Umbilical cord (tissue), 2 donors: ENCODE results near the gene COPS6. TPM values are rescaled to one million over a fixed set of nuclear protein-coding genes. Genes with fewer than 3 reads are reported as not detected.

Experiments used
- DNase-seq: peaks from one replicate; pipeline ENCODE4 v3.0.0-alpha.2; 2015; ENCODE audit warnings: low spot score
- total RNA-seq: library from RNA; depleted of rRNA; stranded (reverse); fragments of >200 nt; gene quantifications from one replicate; pipeline ENCODE4 v1.2.3, GENCODE V29; 2014; ENCODE audit warnings: low replicate concordance; ENCODE audit not compliant: insufficient read depth

The COPS6 gene
- 19.5 TPM for total RNA-seq

- DNase-seq, result peak; percentile 78
These were observed at the start of gene COPS6 for GRCh38 chr7:100088621-100089457. Gene COPS6 (plus strand): TSS chr7:100088969. CDS start chr7:100088991, 22 bp downstream.

- DNase-seq, result no peak
These were observed 48.2 kb upstream of the COPS6 start for GRCh38 chr7:100040575-100040974.

DNA sequence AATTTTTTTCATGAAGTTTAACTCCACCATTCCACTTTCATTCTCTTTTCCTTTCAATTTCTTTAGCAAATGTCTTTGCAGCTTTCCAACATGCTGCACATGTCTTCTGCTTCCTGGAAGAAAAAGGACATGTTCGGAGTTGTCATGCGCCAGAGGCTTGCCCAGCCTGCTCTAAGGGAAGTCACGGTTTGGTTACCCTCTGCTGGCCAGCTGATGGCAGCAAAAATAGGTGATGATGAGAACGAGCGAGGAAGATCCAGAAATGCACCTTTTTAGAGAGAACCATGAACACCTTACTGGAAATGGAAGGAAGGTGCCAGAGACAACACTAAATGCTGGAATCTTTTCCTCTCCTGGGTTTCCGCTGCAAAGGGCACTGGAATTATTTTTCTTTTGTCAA lies 44.1 kb upstream of the COPS6 start:
- no peak for DNase-seq

- no peak for DNase-seq
These were observed 40.1 kb upstream of the COPS6 start for GRCh38 chr7:100048680-100049079.

GRCh38 chr7:100049441-100050291 lies 39.1 kb upstream of the COPS6 start, which contains the start of gene ZSCAN21:
Gene ZSCAN21 (plus strand): TSS chr7:100049774. CDS start chr7:100057007, 7,233 bp downstream.
- peak; percentile 90 for DNase-seq

- DNase-seq, result no peak
These were observed 37.2 kb upstream of the COPS6 start for GRCh38 chr7:100051611-100052010.

GRCh38 chr7:100053215-100053614 lies 35.6 kb upstream of the COPS6 start:
- peak; percentile 71 for DNase-seq

GRCh38 chr7:100057006-100057405 lies 31.8 kb upstream of the COPS6 start:
- no peak for DNase-seq

GRCh38 chr7:100059251-100059739 lies 29.5 kb upstream of the COPS6 start:
- DNase-seq, result no peak

DNA sequence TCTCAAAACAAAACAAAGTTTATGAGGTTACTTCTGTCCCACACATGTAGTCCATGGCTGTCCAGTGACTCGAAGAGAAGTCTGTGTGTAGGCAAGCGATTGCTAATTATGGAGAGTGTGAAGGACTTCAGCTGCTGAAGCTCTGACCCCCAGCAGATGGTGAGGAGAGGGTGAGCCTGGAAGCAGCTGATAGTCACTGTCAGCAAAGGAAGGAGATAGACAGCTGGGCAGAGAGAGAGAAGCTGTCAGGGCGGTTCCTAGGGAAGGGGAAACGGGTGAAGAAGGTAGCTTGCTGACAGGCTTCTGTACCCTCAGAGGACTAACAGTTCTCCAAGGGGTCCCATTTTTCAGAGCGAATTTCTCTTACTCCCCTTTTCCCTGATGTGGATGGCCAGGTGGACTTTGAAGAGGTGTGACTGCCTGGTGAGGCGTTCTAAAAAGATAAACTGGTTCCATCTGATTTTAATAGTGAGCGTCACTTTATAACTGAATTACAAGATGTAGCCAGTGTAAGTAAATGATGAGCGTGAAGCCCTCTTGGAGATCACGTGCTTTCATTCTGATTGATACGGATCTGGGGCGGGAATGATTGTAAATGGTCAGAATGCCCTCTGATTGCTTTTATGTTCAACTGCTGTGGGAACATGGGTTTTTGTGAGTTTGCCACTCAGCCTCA lies 27.1 kb upstream of the COPS6 start:
- no peak for DNase-seq

DNA sequence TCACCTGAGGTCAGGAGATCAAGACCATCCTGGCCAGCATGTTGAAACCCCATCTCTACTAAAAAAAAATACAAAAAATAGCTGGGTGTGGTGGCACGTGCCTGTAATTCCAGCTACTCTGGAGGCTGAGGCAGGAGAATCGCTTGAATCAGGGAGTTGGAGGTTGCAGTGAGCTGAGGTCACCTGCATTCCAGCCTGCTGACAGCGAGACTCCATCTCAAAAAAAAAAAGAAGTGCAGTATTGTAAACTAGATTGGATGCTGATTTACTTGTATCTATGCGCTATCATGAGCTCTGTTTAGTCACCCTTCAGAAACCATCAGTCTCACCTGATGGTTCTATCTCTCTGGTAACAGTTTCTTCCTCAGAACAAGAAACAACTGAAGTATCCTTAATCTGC lies 25.4 kb upstream of the COPS6 start:
- no peak for DNase-seq

DNA sequence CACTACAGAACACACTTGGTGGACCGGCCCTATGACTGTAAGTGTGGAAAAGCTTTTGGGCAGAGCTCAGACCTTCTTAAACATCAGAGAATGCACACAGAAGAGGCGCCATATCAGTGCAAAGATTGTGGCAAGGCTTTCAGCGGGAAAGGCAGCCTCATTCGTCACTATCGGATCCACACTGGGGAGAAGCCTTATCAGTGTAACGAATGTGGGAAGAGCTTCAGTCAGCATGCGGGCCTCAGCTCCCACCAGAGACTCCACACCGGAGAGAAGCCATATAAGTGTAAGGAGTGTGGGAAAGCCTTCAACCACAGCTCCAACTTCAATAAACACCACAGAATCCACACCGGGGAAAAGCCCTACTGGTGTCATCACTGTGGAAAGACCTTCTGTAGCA lies 24.6 kb upstream of the COPS6 start:
- DNase-seq, result no peak

GRCh38 chr7:100065452-100066186 lies 23.1 kb upstream of the COPS6 start:
- DNase-seq, result peak; percentile 95

DNA sequence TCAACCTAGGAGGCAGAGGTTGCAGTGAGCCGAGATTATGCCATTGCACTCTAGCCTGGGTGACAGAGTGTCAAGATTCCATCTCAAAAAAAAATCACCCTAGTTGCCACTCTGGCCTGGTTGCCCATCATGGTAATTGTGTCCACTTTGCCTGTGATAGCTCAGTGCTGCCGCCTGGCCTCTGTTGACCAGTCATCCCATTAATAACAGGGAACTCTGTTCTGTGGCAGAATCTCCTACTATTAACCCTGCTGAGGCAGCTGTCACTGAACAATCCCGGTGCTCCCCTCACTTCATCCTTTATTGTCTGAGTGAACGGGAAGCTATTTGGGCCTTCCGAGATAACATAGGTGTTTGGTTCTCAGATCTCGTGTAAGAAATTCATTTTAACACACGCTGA lies 21.8 kb upstream of the COPS6 start:
- DNase-seq, result no peak

DNA sequence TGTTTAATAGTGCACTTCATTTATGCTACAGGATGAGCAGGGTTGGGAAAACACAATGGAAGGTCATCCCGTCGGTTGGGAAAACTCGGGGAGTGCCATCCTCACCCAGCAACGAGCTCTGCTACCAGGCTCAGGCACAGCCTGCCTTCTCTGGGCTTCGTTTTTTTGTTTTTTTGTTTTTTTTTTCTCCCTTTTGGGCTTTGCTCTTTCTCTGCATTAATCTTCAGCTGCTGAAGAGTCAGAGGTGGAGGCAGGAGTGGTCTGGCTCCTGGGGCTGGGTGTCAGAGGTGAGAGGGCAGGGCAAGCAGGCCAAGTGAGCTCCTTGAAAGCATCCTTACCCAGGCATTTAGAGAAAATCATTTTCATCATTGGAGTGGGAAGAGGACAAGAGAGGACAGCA lies 18.8 kb upstream of the COPS6 start:
- DNase-seq, result no peak

DNA sequence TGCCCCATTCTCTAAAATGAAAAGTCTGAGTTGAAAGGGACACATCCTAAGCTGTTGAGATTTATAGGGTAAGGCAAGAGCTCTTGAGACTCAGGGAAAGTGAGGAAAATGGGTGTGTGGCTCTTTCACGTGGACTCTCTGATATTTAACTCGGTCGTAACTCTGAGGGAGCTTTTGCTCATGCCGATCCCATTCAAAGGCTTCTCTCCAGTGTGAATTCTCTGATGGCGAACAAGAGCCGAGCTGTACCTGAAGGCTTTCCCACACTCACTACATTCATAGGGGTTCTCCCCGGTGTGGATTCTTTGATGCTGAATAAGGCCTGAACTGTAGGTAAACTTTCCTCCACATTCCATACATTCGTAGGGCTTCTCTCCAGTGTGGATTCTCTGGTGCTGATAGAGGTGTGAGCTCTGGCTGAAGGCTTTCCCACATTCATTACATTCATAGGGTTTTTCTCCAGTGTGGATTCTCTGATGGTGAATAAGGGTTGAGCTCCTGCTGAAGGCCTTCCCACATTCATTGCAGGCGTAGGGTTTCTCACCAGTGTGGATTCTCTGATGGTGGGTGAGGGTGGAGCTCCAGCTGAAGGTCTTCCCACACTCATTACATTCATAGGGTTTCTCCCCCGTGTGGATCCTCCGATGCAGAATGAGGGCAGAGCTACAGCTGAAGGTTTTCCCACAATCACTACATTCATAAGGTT lies 17.6 kb upstream of the COPS6 start:
- DNase-seq, result no peak

GRCh38 chr7:100072462-100072861 lies 16.3 kb upstream of the COPS6 start:
- no peak for DNase-seq

DNA sequence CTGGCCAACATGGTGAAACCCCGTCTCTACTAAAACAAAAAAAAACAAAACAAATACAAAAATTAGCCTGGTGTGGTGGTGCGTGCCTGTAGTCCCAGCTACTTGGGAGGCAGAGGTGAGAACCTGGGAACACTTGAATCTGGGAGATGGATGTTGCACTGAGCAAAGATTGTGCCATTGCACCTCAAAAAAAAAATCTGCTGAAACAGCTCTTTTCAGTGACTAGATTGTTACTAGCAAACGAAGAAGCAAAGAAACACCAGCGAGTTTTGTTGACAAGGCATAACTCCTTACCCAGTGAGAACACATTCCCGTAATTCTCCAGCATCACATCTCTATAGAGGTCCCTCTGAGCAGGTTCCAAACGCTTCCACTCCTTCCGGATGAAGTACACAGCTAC lies 13.9 kb upstream of the COPS6 start:
- no peak for DNase-seq

DNA sequence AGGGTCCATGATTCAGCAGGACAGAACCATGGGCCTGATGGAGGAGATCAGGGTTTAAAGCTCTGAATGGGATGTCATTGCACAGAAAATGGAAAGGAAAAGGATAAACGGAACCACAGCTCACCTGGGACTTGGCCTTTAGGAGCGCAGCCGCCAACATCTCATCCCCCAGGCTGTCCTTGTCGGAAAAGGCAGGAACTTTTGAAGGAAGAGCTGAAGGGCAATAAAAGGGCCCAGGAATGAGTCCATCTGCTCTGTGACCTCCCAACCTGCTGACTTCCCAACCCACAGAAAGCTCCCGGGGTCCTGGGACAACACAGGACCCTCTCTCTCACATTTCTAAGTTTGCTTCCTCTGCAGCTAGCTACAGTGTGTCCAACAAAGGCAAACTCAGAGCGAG lies 13.4 kb upstream of the COPS6 start:
- no peak for DNase-seq

GRCh38 chr7:100077205-100077604 lies 11.6 kb upstream of the COPS6 start:
- DNase-seq, result no peak
